IMR-90 (cell line): ENCODE data around the gene CD44. TPM values are rescaled to one million over a fixed set of nuclear protein-coding genes. Genes with fewer than 3 reads are reported as not detected.

Source experiments
- ATAC-seq: fragments of 200-7000 bp; cut with Tn5 transposase; 2 replicates; pipeline ENCODE4 v1.9.1; 2020; ENCODE audit warnings: low read depth, mild to moderate bottlenecking, moderate library complexity
- BruUV-seq: library from RNA; stranded (reverse); fragments of 400-500 nt; replicated peaks from 2 replicates; lab custom pipeline; 2021; lab: Mats Ljungman, UMichigan
- CTCF ChIA-PET: fragments of 300-600 bp; formaldehyde crosslinking; extraction: SDS; loops from one replicate; lab custom pipeline; 2021; ENCODE audit warnings: antibody characterized with exemption; lab: Yijun Ruan, JAX
- POLR2A ChIA-PET: fragments of 300-600 bp; sonication (Branson Sonifier 250); formaldehyde crosslinking; loops from one replicate; lab custom pipeline; 2022; ENCODE audit warnings: antibody characterized with exemption; ENCODE audit not compliant: unreplicated experiment; lab: Charles Lee
- DNase-seq: peaks from one replicate; pipeline ENCODE4 v3.0.0; 2013
- H2AFZ ChIP-seq: replicated peaks from 2 replicates; pipeline ENCODE3; 2013; ENCODE audit warnings: low read length, mild to moderate bottlenecking; ENCODE audit not compliant: poor library complexity
- H2AK5ac ChIP-seq: 2 replicates; pipeline ENCODE4 v1.6.1; 2013; ENCODE audit warnings: low read depth, low read length, inconsistent platforms
- H2AK9ac ChIP-seq: replicated peaks from 2 replicates; pipeline ENCODE3; 2013; ENCODE audit warnings: mild to moderate bottlenecking, low read depth, low read length, moderate library complexity; ENCODE audit not compliant: poor library complexity
- H2BK120ac ChIP-seq: 2 replicates; pipeline ENCODE4 v1.6.1; 2013; ENCODE audit warnings: low read depth, low read length, inconsistent platforms
- H2BK15ac ChIP-seq: 3 replicates; pipeline ENCODE4 v1.6.1; 2013; ENCODE audit warnings: low read depth, low read length, inconsistent platforms
- H2BK20ac ChIP-seq: 2 replicates; pipeline ENCODE4 v1.6.1; 2013; ENCODE audit warnings: low read depth, mild to moderate bottlenecking, inconsistent platforms, low read length, moderate library complexity
- H2BK5ac ChIP-seq: 2 replicates; pipeline ENCODE4 v1.6.1; 2013; ENCODE audit warnings: mild to moderate bottlenecking, low read depth, low read length, inconsistent platforms; ENCODE audit not compliant: poor library complexity, severe bottlenecking
- H3K14ac ChIP-seq: replicated peaks from 2 replicates; pipeline ENCODE4 v1.6.1; 2013; ENCODE audit warnings: low read depth, low read length, inconsistent platforms
- H3K18ac ChIP-seq: 2 replicates; pipeline ENCODE4 v1.6.1; 2013; ENCODE audit warnings: low read depth, low read length, control low read depth
- H3K23ac ChIP-seq: 2 replicates; pipeline ENCODE4 v1.6.1; 2013; ENCODE audit warnings: low read depth, low read length, inconsistent platforms
- H3K27ac ChIP-seq: 2 replicates; pipeline ENCODE4 v1.5.1; 2013; ENCODE audit warnings: mild to moderate bottlenecking, control low read depth, low read length; ENCODE audit not compliant: insufficient read depth
- H3K27me3 ChIP-seq: 2 replicates; pipeline ENCODE4 v1.6.1; 2013; ENCODE audit warnings: low read length; ENCODE audit not compliant: control insufficient read depth, insufficient read depth
- H3K36me3 ChIP-seq: 2 replicates; pipeline ENCODE4 v1.6.1; 2013; ENCODE audit warnings: low read length, mixed read lengths; ENCODE audit not compliant: control insufficient read depth, insufficient read depth
- H3K4ac ChIP-seq: 2 replicates; pipeline ENCODE4 v1.6.1; 2013; ENCODE audit warnings: low read depth, low read length, inconsistent platforms
- H3K4me1 ChIP-seq: 2 replicates; pipeline ENCODE4 v1.6.1; 2013; ENCODE audit warnings: low read length, mixed read lengths; ENCODE audit not compliant: control insufficient read depth, insufficient read depth
- H3K4me2 ChIP-seq: 2 replicates; pipeline ENCODE4 v1.6.1; 2013; ENCODE audit warnings: low read depth, mild to moderate bottlenecking, control low read depth, low read length, moderate library complexity
- H3K4me3 ChIP-seq: 2 replicates; pipeline ENCODE4 v1.5.1; 2013; ENCODE audit warnings: low read depth, mild to moderate bottlenecking, control low read depth, low read length, moderate library complexity; ENCODE audit not compliant: insufficient read depth
- H3K56ac ChIP-seq: 2 replicates; pipeline ENCODE4 v1.6.1; 2013; ENCODE audit warnings: low read length, inconsistent platforms; ENCODE audit not compliant: insufficient read depth; ENCODE audit errors: extremely low read depth
- H3K79me1 ChIP-seq, 2 experiments: 2 replicates each; pipeline ENCODE4 v1.6.1; 2013; ENCODE audit warnings: low read length in 2 of 2, inconsistent platforms in 1 of 2, low read depth in 1 of 2
- H3K9ac ChIP-seq: 2 replicates; pipeline ENCODE4 v1.6.1; 2013; ENCODE audit warnings: low read depth, low read length, control low read depth
- H3K9me1 ChIP-seq: 2 replicates; pipeline ENCODE4 v1.6.1; 2013; ENCODE audit warnings: low read length, inconsistent platforms; ENCODE audit not compliant: insufficient read depth
- H3K9me3 ChIP-seq: 2 replicates; pipeline ENCODE4 v1.6.1; 2013; ENCODE audit warnings: low read length; ENCODE audit not compliant: control insufficient read depth, insufficient read depth
- H4K20me1 ChIP-seq: 2 replicates; pipeline ENCODE4 v1.6.1; 2013; ENCODE audit warnings: low read length, inconsistent platforms; ENCODE audit not compliant: insufficient read depth
- H4K5ac ChIP-seq: 2 replicates; pipeline ENCODE4 v1.6.1; 2013; ENCODE audit warnings: mild to moderate bottlenecking, low read depth, low read length, control low read depth
- H4K8ac ChIP-seq, 2 experiments: 2 replicates each; pipeline ENCODE4 v1.6.1; 2013; ENCODE audit warnings: low read depth in 2 of 2, low read length in 2 of 2, control low read depth in 1 of 2, inconsistent platforms in 1 of 2
- H4K91ac ChIP-seq: 2 replicates; pipeline ENCODE4 v1.6.1; 2013; ENCODE audit warnings: low read depth, low read length, inconsistent platforms; ENCODE audit not compliant: insufficient read depth
- BHLHE40 ChIP-seq: fragments of 150-350 bp; IDR thresholded peaks from 2 replicates; pipeline ENCODE4 v1.6.1; 2016; ENCODE audit warnings: mild to moderate bottlenecking, low read depth, low read length
- CEBPB ChIP-seq: IDR thresholded peaks from 2 replicates; pipeline ENCODE4 v1.6.1; 2012; ENCODE audit warnings: low read depth, low read length, improper control_type of control experiment
- CHD1 ChIP-seq: IDR thresholded peaks from 2 replicates; pipeline ENCODE4 v1.6.1; 2012; ENCODE audit warnings: low read depth, low read length, improper control_type of control experiment
- FOS ChIP-seq: fragments of 150-350 bp; IDR thresholded peaks from 2 replicates; pipeline ENCODE4 v1.6.1; 2016; ENCODE audit warnings: low read depth, low read length
- MXI1 ChIP-seq: IDR thresholded peaks from 2 replicates; pipeline ENCODE4 v1.6.1; 2012; ENCODE audit warnings: low read depth, mild to moderate bottlenecking, low read length, moderate library complexity, borderline replicate concordance
- NFE2L2 ChIP-seq: fragments of 150-350 bp; IDR thresholded peaks from 2 replicates; pipeline ENCODE4 v1.6.1; 2016; ENCODE audit warnings: low read depth, mild to moderate bottlenecking, low read length
- POLR2A ChIP-seq: IDR thresholded peaks from 2 replicates; pipeline ENCODE4 v1.6.1; 2012; ENCODE audit warnings: mild to moderate bottlenecking, low read depth, low read length
- RAD21 ChIP-seq: IDR thresholded peaks from 2 replicates; pipeline ENCODE4 v1.6.1; 2012; ENCODE audit warnings: low read length, improper control_type of control experiment
- RCOR1 ChIP-seq: IDR thresholded peaks from 2 replicates; pipeline ENCODE4 v1.6.1; 2012; ENCODE audit warnings: mild to moderate bottlenecking, low read length, improper control_type of control experiment; ENCODE audit not compliant: insufficient replicate concordance
- RFX5 ChIP-seq: IDR thresholded peaks from 2 replicates; pipeline ENCODE4 v1.8.0; 2012; ENCODE audit warnings: low read depth, mild to moderate bottlenecking, low read length, moderate library complexity
- SMC3 ChIP-seq: fragments of 150-350 bp; IDR thresholded peaks from 2 replicates; pipeline ENCODE4 v1.6.1; 2016; ENCODE audit warnings: low read depth, mild to moderate bottlenecking, antibody characterized with exemption, low read length, moderate library complexity
- dilution Hi-C: fragments of 300-500 bp; cut with HindIII; formaldehyde crosslinking; loops from one replicate; pipeline ENCODE4 v1.14.3; 2018; ENCODE audit warnings: low sequenced_read_pairs; ENCODE audit not compliant: unreplicated experiment
- in situ Hi-C: fragments of 300-500 bp; cut with MboI; formaldehyde crosslinking; loops from 3 replicates; pipeline ENCODE4 v1.14.3; 2019; ENCODE audit warnings: low sequenced_read_pairs, inconsistent platforms, mixed read lengths
- intact Hi-C: fragments of 100-400 bp; cut with micrococcal nuclease; formaldehyde crosslinking; loops from 2 replicates; pipeline ENCODE4 v1.10.0; 2022
- polyA plus RNA-seq, 3 experiments: library from polyadenylated mRNA; depleted of rRNA; stranded (reverse); fragments of >200 nt; gene quantifications; 2 replicates each; pipeline ENCODE4 v1.2.3, GENCODE V29; 2012; ENCODE audit warnings: low replicate concordance in 1 of 3
- total RNA-seq: library from RNA; depleted of rRNA; stranded (reverse); fragments of >200 nt; gene quantifications from 2 replicates; pipeline ENCODE4 v1.2.3, GENCODE V29; 2012
- TF ChIP-seq, protein P1 (sequence below): fragments of 150-350 bp; IDR thresholded peaks from 2 replicates; pipeline ENCODE4 v1.6.1; 2016; ENCODE audit warnings: low read depth, mild to moderate bottlenecking, low read length, moderate library complexity, borderline replicate concordance
- TF ChIP-seq, protein P2 (sequence below): fragments of 150-350 bp; IDR thresholded peaks from 2 replicates; pipeline ENCODE4 v1.6.1; 2017; ENCODE audit warnings: mild to moderate bottlenecking, antibody characterized with exemption, low read length, low read depth

The CD44 gene
- total and polyA plus RNA-seq, 2 of the 4 experiments (the other 2 are of a cell fraction), result 357 to 947 TPM

DNA sequence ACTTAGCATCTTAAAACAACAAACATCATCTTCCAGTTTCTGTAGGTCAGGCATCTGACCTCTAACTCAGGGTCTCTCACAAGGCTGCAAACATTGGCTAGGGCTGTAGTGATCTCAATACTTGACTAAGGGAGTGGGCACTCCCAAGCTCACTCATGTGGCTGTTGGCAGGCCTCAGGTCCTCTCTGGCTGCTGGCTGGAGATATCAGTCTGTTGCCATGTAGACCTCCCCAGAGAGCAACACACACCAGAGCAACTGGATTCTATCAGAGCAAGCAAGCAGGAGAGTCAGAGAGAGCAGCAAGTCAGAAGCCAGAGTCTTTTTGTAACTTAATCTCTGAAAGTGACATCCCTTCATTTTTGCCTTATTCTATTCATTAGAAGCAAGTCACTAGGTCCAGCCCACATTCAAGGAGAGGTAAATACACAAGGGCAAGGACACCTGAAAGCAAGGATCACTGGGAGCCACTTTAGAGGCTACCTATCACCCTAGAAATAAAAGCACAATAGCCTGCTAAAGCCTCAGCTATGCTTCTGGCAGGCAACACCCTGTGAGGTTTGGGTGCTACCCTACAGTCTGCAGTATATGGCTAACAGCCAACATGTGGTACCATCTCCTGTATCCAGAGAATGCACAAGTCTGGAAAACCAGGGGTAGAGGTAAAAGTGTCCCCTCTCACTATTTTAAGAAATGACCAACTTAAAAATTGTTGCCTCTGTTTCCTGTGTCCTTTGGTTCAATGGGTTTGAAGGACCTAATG lies 33.5 kb upstream of the CD44 start:
- H4K20me1 ChIP-seq, result no peaks in the 10 kb centered on the region
- H2AFZ ChIP-seq, result no peak overlapping the region
- no peak overlapping the region for H2BK20ac ChIP-seq
- TF ChIP-seq RAD21 (no peak), RCOR1 (no peak), NFE2L2 (no peak), RFX5 (no peak), FOS (no peak), BHLHE40 (no peak), MXI1 (no peak), SMC3 (no peak), POLR2A (no peak), CEBPB (no peak), CHD1 (no peak)
- TF ChIP-seq, protein P1, sequence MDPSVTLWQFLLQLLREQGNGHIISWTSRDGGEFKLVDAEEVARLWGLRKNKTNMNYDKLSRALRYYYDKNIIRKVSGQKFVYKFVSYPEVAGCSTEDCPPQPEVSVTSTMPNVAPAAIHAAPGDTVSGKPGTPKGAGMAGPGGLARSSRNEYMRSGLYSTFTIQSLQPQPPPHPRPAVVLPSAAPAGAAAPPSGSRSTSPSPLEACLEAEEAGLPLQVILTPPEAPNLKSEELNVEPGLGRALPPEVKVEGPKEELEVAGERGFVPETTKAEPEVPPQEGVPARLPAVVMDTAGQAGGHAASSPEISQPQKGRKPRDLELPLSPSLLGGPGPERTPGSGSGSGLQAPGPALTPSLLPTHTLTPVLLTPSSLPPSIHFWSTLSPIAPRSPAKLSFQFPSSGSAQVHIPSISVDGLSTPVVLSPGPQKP, result no peak
- TF ChIP-seq, protein P2, sequence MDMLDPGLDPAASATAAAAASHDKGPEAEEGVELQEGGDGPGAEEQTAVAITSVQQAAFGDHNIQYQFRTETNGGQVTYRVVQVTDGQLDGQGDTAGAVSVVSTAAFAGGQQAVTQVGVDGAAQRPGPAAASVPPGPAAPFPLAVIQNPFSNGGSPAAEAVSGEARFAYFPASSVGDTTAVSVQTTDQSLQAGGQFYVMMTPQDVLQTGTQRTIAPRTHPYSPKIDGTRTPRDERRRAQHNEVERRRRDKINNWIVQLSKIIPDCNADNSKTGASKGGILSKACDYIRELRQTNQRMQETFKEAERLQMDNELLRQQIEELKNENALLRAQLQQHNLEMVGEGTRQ, result no peak
- no peak overlapping the region for H2AK9ac ChIP-seq
- dilution Hi-C loops, result no loop called here
- H3K14ac ChIP-seq, result no peak overlapping the region
- no peak overlapping the region for H3K27ac ChIP-seq
- no peak overlapping the region for H3K4me2 ChIP-seq
- H2BK120ac ChIP-seq, result no peak overlapping the region
- no peak overlapping the region for H4K5ac ChIP-seq
- no TSS peak for BruUV-seq
- peaks cover 0 to 3% of the 10 kb centered on the region in 2 experiments; a peak in 2 of 4 replicates for H3K79me1 ChIP-seq
- no peak overlapping the region for H3K4ac ChIP-seq
- H4K91ac ChIP-seq, result no peak overlapping the region
- H3K4me3 ChIP-seq, result no peak overlapping the region
- H3K9me1 ChIP-seq, result peaks cover 5% of the 10 kb centered on the region
- no peak overlapping the region for H3K56ac ChIP-seq
- no peaks in the 10 kb centered on the region for H3K9me3 ChIP-seq
- ATAC-seq, result 0 out of 2 replicates have a peak, but pooled peaks have one; percentile 24
- no peak overlapping the region for H3K9ac ChIP-seq
- H2AK5ac ChIP-seq, result 0 out of 2 replicates have a peak overlapping the region, but pooled peaks have one; percentile 53
- intact Hi-C loops, result no loop called here
- ChIA-PET POLR2A (interaction anchor here (0.9 kb wide), 1 partner anchor 34 kb away, joined by 3 read pairs; no protein-coding TSS in a partner anchor), CTCF (no interaction called here)
- DNase-seq, result no peak
- H3K27me3 ChIP-seq, result no peaks in the 10 kb centered on the region
- no peak overlapping the region for H2BK5ac ChIP-seq
- no peak overlapping the region for H4K8ac ChIP-seq
- in situ Hi-C loops, result no loop called here
- no peak overlapping the region for H3K23ac ChIP-seq
- H3K36me3 ChIP-seq, result no peaks in the 10 kb centered on the region
- no peak overlapping the region for H3K18ac ChIP-seq
- no peak overlapping the region for H2BK15ac ChIP-seq
- H3K4me1 ChIP-seq, result peaks cover 3% of the 10 kb centered on the region; the same call in 1 of the 2 replicates
